Fibroblast of the aortic adventitia (primary cell): ENCODE results near the gene MYBBP1A. TPM values are rescaled to one million over a fixed set of nuclear protein-coding genes. Genes with fewer than 3 reads are reported as not detected.

Experiments used
- DNase-seq: peaks from one replicate; pipeline ENCODE4 v3.0.0-alpha.2; 2010; ENCODE audit warnings: low read depth
- H3K4me3 ChIP-seq: 2 replicates; pipeline ENCODE4 v1.5.1; 2011; ENCODE audit warnings: low read depth, mild to moderate bottlenecking, control low read depth, low read length, moderate library complexity
- total RNA-seq: library from RNA; depleted of rRNA; stranded (reverse); fragments of >200 nt; gene quantifications from 2 replicates; pipeline ENCODE4 v1.2.3, GENCODE V29; 2012; ENCODE audit warnings: low replicate concordance
- TF ChIP-seq, protein P1 (sequence below): IDR thresholded peaks from 2 replicates; pipeline ENCODE4 v1.5.1; 2011; ENCODE audit warnings: mild to moderate bottlenecking, low read length, control low read depth, inconsistent platforms; ENCODE audit not compliant: insufficient read depth

The MYBBP1A gene
- total RNA-seq, 1 donor = 51.0 TPM

DNA sequence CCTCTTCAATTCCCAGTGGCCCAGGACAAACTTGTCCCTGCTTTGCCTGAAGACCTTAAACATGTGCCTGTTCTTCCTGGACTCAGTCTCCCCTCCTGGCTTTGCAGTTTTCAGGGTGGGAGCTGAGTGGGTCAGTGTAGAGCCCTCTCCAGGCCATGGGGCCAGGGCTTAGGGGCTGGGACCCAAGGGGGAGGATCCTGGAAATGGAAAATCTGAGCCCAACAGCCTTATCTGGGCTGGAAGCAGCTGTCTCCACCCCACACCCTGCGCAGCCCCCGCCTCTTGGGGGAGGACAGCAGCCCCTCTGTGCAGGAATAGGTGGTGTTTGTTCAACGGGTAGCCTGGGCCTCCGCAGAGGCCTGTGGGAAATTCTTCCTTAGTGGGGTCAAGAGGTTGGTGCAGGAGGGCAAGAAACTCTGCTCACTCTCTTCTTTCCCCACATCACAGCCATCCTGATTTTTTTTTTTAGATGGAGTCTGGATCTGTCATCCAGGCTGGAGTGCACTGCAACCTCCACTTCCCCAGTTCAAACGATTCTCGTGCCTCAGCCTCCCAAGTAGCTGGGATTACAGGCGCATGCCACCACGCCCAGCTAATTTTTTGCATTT is 22.3 kb upstream of the MYBBP1A start:
- H3K4me3 ChIP-seq = no peak overlapping the region
- TF ChIP-seq, protein P1, sequence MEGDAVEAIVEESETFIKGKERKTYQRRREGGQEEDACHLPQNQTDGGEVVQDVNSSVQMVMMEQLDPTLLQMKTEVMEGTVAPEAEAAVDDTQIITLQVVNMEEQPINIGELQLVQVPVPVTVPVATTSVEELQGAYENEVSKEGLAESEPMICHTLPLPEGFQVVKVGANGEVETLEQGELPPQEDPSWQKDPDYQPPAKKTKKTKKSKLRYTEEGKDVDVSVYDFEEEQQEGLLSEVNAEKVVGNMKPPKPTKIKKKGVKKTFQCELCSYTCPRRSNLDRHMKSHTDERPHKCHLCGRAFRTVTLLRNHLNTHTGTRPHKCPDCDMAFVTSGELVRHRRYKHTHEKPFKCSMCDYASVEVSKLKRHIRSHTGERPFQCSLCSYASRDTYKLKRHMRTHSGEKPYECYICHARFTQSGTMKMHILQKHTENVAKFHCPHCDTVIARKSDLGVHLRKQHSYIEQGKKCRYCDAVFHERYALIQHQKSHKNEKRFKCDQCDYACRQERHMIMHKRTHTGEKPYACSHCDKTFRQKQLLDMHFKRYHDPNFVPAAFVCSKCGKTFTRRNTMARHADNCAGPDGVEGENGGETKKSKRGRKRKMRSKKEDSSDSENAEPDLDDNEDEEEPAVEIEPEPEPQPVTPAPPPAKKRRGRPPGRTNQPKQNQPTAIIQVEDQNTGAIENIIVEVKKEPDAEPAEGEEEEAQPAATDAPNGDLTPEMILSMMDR = no peak
- no peak for DNase-seq

DNA sequence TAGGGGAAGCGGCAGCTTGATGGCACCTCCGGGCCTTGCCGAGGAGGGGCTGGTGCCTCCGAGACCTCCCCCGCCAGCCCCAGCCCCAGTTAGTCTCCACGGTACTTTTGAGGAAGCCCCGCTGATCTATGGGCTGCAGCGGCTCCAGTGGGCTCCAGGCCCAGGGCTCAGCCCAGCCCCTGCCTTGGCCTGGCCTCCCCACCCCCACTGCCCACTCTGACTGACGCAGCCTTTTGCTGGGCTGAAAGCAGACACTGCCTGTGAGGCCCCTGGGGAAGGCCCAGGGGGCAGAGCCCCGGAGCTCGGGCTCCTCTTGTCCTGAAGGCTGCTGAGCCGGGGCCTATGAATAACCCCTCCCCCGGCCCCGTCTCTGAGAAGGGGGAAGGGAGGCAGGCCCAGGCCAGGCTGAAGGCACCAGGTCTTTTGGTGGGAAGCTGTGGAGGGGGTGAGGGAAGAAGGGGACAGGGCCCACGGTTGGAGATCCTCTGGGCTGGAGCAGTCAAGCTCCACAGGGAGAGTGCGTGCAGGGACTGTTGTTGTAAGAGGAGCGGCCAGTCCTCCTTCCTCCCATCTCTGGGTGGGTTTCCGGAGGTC is 21.6 kb upstream of the MYBBP1A start:
- H3K4me3 ChIP-seq = no peak overlapping the region
- TF ChIP-seq, protein P1 = no peak
- DNase-seq = no peak

DNA sequence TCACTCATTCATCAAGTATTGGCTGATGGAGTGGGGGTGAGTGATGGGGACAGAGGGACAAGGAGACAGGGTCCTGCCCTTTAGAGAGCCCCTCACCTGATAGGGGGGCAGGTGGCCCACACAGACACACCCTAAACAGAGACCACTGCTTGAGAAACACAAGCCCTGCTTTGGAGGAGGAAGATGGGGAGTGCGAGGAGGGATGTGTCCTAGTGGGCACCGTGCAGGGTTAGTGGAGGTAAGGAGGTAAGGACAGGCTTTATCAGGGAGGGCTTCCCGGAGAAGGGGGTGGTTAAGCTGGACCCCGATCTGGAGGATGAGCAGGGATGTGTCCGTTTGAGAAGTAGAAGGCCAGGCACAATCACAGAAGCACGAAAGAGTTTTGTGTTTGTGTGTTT is 21.0 kb upstream of the MYBBP1A start:
- no peak for DNase-seq
- TF ChIP-seq, protein P1 = no peak
- no peak overlapping the region for H3K4me3 ChIP-seq

DNA sequence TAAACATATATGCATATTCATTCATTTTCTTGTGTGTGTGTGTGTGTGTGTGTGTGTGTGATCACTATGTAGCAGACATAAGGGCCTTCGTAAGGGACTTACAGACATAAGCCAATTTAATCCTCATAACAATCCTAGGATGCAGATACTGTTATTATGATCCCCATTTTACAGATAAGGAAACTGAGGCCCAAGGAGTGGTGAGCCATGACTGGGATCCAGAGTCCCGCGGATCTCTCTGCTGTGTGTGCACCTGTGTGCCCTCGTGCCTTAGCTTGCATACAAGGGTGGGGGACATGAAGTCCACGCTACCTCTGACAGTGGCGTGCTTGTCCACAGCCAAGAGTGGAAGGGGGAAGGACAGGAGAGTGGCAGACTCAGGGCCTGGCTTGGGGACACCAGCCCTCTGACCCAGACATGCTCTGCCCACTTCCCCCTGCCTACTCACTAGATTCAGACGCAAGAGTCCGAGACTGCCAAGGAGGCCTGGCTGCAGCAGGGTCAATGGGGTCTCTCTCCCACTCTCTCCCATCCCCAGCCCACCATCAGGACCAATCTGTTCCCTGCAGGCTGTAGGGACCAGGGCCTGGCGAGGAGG is 19.4 kb upstream of the MYBBP1A start:
- H3K4me3 ChIP-seq = no peak overlapping the region
- TF ChIP-seq, protein P1 = no peak
- no peak for DNase-seq

DNA sequence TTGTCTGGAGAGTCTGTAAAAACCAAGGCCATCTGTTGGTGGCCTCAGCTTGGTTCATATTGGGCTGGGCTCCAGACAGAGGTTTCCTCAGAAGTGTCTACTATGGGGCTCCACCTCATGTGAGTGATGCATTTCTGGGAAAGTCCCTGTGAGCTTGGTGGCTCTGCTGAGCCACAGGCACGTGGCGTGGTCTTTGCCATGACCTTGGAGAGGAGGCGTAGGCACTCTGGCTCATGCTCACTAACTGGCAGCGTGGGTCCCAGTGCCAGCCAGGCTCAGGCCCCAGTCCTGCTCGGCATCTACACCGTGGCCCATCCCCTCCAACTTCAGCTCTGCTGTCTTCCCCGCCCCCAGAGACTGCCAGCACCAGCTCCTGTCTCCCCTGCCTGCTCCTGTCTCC is 18.5 kb upstream of the MYBBP1A start:
- no peak overlapping the region for H3K4me3 ChIP-seq
- no peak for DNase-seq
- TF ChIP-seq, protein P1 = no peak

DNA sequence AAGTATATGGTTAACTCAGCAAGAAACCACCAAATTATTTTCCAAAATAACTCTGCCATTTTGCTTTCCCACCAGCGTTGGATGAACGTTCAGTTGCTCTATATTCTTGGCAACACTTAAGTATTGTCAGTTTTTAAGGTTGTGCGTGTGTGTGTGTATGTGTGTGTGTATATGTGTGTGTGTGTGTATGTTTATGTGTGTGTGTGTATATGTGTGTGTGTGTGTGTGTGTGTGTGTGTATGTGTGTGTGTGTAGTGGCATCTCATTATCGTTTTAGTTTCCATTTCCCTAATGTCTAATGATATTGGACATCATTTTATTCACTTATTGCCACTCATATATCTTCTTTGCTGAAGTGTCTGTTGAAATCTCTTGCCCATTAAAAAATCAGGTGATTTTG is 17.9 kb upstream of the MYBBP1A start:
- TF ChIP-seq, protein P1 = no peak
- no peak for DNase-seq
- H3K4me3 ChIP-seq = no peak overlapping the region
